ENCODE results near the gene TTC28.

Gene TTC28

GRCh38 chr22:28268850-28269249 lies 410.8 kb downstream of the TTC28 start:
- DNase-seq (ENCODE audit: low spot score), result no peak

- no peak for DNase-seq (ENCODE audit: low spot score)
These were observed 411.5 kb downstream of the TTC28 start for GRCh38 chr22:28268171-28268570.

GRCh38 chr22:28260619-28261018 lies 419.0 kb downstream of the TTC28 start:
- DNase-seq (ENCODE audit: low spot score), result no peak

- DNase-seq (ENCODE audit: low spot score), result no peak
These were observed 419.8 kb downstream of the TTC28 start for GRCh38 chr22:28259774-28260312.

- no peak for DNase-seq (ENCODE audit: low spot score)
These were observed 425.2 kb downstream of the TTC28 start for GRCh38 chr22:28254396-28254795.

- no peak for DNase-seq (ENCODE audit: low spot score)
These were observed 427.1 kb downstream of the TTC28 start for GRCh38 chr22:28252539-28252938.

GRCh38 chr22:28250036-28250695 lies 429.5 kb downstream of the TTC28 start:
- no peak for DNase-seq (ENCODE audit: low spot score)

GRCh38 chr22:28249402-28249801 lies 430.2 kb downstream of the TTC28 start:
- DNase-seq (ENCODE audit: low spot score), result no peak

GRCh38 chr22:28247667-28248363 lies 431.8 kb downstream of the TTC28 start:
- DNase-seq (ENCODE audit: low spot score), result no peak

- DNase-seq (ENCODE audit: low spot score), result peak; percentile 57
These were observed 432.5 kb downstream of the TTC28 start for GRCh38 chr22:28247136-28247535.

- DNase-seq (ENCODE audit: low spot score), result peak; percentile 57
These were observed 433.2 kb downstream of the TTC28 start for GRCh38 chr22:28246397-28246796.

- no peak for DNase-seq (ENCODE audit: low spot score)
These were observed 433.9 kb downstream of the TTC28 start for GRCh38 chr22:28245579-28246224.

- no peak for DNase-seq (ENCODE audit: low spot score)
These were observed 434.9 kb downstream of the TTC28 start for GRCh38 chr22:28244757-28245156.

GRCh38 chr22:28243539-28243938 lies 436.1 kb downstream of the TTC28 start:
- no peak for DNase-seq (ENCODE audit: low spot score)

- no peak for DNase-seq (ENCODE audit: low spot score)
These were observed 437.9 kb downstream of the TTC28 start for GRCh38 chr22:28241656-28242290.

- DNase-seq (ENCODE audit: low spot score), result no peak
These were observed 439.7 kb downstream of the TTC28 start for GRCh38 chr22:28239941-28240340.

GRCh38 chr22:28237783-28238182 lies 441.9 kb downstream of the TTC28 start:
- no peak for DNase-seq (ENCODE audit: low spot score)

- DNase-seq (ENCODE audit: low spot score), result no peak
These were observed 442.5 kb downstream of the TTC28 start for GRCh38 chr22:28237112-28237511.

GRCh38 chr22:28232204-28232603 lies 447.4 kb downstream of the TTC28 start:
- no peak for DNase-seq (ENCODE audit: low spot score)

GRCh38 chr22:28231441-28231840 lies 448.2 kb downstream of the TTC28 start:
- DNase-seq (ENCODE audit: low spot score), result peak; percentile 46

GRCh38 chr22:28230671-28231070 lies 449.0 kb downstream of the TTC28 start:
- peak; percentile 39 for DNase-seq (ENCODE audit: low spot score)
